Measurements from ENCODE around the gene VCP.

DNA sequence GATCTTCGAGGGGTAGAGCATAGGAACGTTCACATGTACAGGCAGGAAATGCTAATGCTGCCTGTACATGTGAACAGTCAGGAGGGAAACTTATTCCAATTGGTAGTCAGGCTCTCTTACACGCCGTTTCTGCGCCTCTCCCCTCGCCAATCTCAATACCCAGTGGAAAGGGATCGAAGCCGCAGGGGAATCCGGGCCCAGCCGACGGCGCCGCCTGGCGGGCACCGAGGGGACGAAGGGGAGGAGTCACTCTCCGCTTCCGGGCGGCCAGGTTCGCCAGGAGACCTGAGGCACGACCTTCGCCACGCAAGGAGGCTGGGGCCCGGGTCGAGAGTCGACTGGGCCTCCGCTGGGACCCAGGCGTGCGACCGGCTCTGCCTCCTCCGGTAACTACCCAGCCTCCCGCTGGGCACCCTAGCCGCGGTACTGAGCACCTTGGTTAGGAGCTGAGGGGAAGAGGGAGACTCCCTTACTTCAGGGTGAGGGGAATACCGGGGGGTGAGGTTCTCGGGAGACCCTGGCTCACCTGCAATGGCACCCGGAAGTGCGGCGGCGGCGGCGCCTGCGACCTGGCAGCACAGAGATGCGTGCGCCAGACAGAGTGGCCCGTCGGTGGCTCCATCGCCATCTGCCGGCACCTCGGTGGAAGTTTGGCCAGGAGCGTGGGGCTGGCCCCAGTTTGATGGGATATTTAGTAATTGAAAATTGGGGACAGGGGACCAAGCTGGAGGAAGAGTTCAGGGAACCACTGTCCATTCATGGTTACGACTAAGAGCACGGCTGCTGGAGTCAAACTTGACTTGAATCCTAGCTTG, 23.8 kb upstream of the VCP start, which contains the start of gene PIGO:
- TF ChIP-seq EP300 (IDR thresholded peaks at IDR 0.05) = no peak
- TF ChIP-seq, protein P1, sequence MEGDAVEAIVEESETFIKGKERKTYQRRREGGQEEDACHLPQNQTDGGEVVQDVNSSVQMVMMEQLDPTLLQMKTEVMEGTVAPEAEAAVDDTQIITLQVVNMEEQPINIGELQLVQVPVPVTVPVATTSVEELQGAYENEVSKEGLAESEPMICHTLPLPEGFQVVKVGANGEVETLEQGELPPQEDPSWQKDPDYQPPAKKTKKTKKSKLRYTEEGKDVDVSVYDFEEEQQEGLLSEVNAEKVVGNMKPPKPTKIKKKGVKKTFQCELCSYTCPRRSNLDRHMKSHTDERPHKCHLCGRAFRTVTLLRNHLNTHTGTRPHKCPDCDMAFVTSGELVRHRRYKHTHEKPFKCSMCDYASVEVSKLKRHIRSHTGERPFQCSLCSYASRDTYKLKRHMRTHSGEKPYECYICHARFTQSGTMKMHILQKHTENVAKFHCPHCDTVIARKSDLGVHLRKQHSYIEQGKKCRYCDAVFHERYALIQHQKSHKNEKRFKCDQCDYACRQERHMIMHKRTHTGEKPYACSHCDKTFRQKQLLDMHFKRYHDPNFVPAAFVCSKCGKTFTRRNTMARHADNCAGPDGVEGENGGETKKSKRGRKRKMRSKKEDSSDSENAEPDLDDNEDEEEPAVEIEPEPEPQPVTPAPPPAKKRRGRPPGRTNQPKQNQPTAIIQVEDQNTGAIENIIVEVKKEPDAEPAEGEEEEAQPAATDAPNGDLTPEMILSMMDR (IDR thresholded peaks at IDR 0.05) = peak; percentile 59 to 72 (median 72)
- peak; percentile 34 for TF ChIP-seq POLR2A (IDR thresholded peaks at IDR 0.05; ENCODE audit: low read depth)

Measured in esophagus muscularis mucosa (tissue), 4 donors.